SU-DHL-6 (cell line): Measurements from ENCODE around the gene HOXC10.

Experiments used
- H2AFZ ChIP-seq: fragments of 200-600 bp; sonication (generic); 2 replicates; pipeline ENCODE4 v1.6.1; 2014; ENCODE audit warnings: low read depth, mild to moderate bottlenecking, moderate library complexity, mixed read lengths, antibody characterized with exemption, low read length; ENCODE audit not compliant: severe bottlenecking
- H3F3A ChIP-seq: fragments of 200-600 bp; shearing (Covaris generic); 2 replicates; pipeline ENCODE4 v1.6.0; 2016; ENCODE audit warnings: antibody characterized with exemption, mild to moderate bottlenecking; ENCODE audit not compliant: insufficient read depth
- H3K27ac ChIP-seq: fragments of 200-600 bp; sonication (generic); 2 replicates; pipeline ENCODE4 v1.5.1; 2016; ENCODE audit warnings: low read depth, mild to moderate bottlenecking, low read length, moderate library complexity, mixed read lengths
- H3K27me3 ChIP-seq: fragments of 200-600 bp; sonication (generic), shearing (Covaris generic); 2 replicates; pipeline ENCODE4 v1.6.0; 2014; ENCODE audit warnings: mild to moderate bottlenecking, low read length
- H3K36me3 ChIP-seq: fragments of 200-600 bp; sonication (generic); 2 replicates; pipeline ENCODE4 v1.6.1; 2014; ENCODE audit warnings: mild to moderate bottlenecking, low read length, mixed read lengths
- H3K4me2 ChIP-seq: fragments of 300-600, 200-600 bp; shearing (Covaris generic), sonication (generic); 2 replicates; pipeline ENCODE4 v1.6.0; 2014; ENCODE audit warnings: low read length, low read depth, mild to moderate bottlenecking; ENCODE audit not compliant: poor library complexity, severe bottlenecking
- H3K4me3 ChIP-seq: fragments of 200-600 bp; sonication (generic); 2 replicates; pipeline ENCODE4 v1.5.1; 2014; ENCODE audit warnings: antibody characterized with exemption, low read length, mild to moderate bottlenecking, mixed read lengths; ENCODE audit not compliant: insufficient read depth, poor library complexity, severe bottlenecking
- H3K79me2 ChIP-seq: fragments of 200-600 bp; sonication (generic); 2 replicates; pipeline ENCODE4 v1.6.1; 2014; ENCODE audit warnings: mild to moderate bottlenecking, low read length, moderate library complexity; ENCODE audit not compliant: insufficient read depth
- H3K9ac ChIP-seq: fragments of 200-600 bp; sonication (generic); 2 replicates; pipeline ENCODE4 v1.7.0; 2014; ENCODE audit warnings: mild to moderate bottlenecking, low read length
- H3K9me2 ChIP-seq: fragments of 200-600 bp; sonication (generic); replicated peaks from 2 replicates; pipeline ENCODE4 v1.6.1; 2014; ENCODE audit warnings: low read length; ENCODE audit not compliant: insufficient read depth
- H3K9me3 ChIP-seq: fragments of 200-600 bp; sonication (generic); 2 replicates; pipeline ENCODE4 v1.6.1; 2014; ENCODE audit warnings: low read length, mixed read lengths; ENCODE audit not compliant: insufficient read depth
- H4K20me1 ChIP-seq: fragments of 200-600 bp; sonication (generic); 2 replicates; pipeline ENCODE4 v1.6.1; 2014; ENCODE audit warnings: low read depth, mild to moderate bottlenecking, antibody characterized with exemption, low read length, moderate library complexity, mixed read lengths
- EZH2phosphoT487 ChIP-seq: fragments of 200-600 bp; sonication (generic), shearing (Covaris generic); conservative IDR thresholded peaks from 2 replicates; pipeline ENCODE4 v1.6.1; 2018; ENCODE audit warnings: mild to moderate bottlenecking, antibody characterized with exemption, low read length, moderate library complexity, mixed read lengths
- TF ChIP-seq, protein P1 (sequence below): fragments of 200-600 bp; sonication (generic); IDR thresholded peaks from one replicate; pipeline ENCODE4 v1.5.1; 2017; ENCODE audit warnings: antibody characterized with exemption, mild to moderate bottlenecking, low read length, moderate library complexity; ENCODE audit not compliant: insufficient read depth, poor library complexity, severe bottlenecking

The HOXC10 gene

GRCh38 chr12:53998900-53999236 lies 13.9 kb downstream of the HOXC10 start:
- Histone ChIP-seq H3K79me2 (no peaks in the 10 kb centered on the region), H3K9me3 (no peaks in the 10 kb centered on the region), H3K27ac (no peak overlapping the region), H3K4me2 (no peak overlapping the region), H3K36me3 (no peaks in the 10 kb centered on the region), H3K9me2 (no peaks in the 10 kb centered on the region), H3K4me3 (no peak overlapping the region), H2AFZ (no peak overlapping the region), H3K27me3 (no peaks in the 10 kb centered on the region), H4K20me1 (no peaks in the 10 kb centered on the region), H3F3A (no peaks in the 10 kb centered on the region), H3K9ac (no peak overlapping the region)
- TF ChIP-seq, protein P1, sequence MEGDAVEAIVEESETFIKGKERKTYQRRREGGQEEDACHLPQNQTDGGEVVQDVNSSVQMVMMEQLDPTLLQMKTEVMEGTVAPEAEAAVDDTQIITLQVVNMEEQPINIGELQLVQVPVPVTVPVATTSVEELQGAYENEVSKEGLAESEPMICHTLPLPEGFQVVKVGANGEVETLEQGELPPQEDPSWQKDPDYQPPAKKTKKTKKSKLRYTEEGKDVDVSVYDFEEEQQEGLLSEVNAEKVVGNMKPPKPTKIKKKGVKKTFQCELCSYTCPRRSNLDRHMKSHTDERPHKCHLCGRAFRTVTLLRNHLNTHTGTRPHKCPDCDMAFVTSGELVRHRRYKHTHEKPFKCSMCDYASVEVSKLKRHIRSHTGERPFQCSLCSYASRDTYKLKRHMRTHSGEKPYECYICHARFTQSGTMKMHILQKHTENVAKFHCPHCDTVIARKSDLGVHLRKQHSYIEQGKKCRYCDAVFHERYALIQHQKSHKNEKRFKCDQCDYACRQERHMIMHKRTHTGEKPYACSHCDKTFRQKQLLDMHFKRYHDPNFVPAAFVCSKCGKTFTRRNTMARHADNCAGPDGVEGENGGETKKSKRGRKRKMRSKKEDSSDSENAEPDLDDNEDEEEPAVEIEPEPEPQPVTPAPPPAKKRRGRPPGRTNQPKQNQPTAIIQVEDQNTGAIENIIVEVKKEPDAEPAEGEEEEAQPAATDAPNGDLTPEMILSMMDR, result no peak
- TF ChIP-seq EZH2phosphoT487, result no peak

DNA sequence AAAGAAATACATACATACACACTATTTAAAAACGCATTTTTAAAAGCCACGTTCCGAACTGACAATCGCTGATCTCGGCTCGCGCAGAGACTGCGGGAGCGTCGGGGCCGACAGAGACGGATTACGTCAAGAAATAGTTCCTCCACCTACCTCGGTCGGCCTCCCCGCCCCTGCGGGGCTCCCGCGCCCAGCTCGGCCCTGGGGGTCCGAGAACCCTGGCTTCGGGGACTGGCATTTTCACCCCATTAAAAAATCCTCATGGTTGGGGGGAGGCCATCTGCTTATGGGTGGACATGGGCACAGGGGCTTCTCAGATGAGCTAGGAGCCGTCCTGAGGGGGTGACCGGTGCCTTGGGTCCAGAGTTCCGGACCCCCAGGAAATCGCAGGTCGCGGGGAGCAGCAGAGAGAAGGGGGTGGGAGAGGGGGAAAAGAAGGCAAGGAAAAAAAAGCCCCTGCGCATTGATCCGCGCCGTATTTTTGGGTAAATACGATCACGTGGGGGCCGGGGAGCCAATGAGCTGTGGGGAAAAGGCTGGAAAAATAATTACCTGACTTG lies 14.7 kb downstream of the HOXC10 start:
- Histone ChIP-seq H3K9ac (no peak overlapping the region), H3K9me3 (no peaks in the 10 kb centered on the region), H3K9me2 (no peaks in the 10 kb centered on the region), H3K4me3 (no peak overlapping the region), H3K79me2 (no peaks in the 10 kb centered on the region), H3K36me3 (no peaks in the 10 kb centered on the region), H3F3A (no peaks in the 10 kb centered on the region), H3K27ac (no peak overlapping the region), H3K27me3 (no peaks in the 10 kb centered on the region), H2AFZ (no peak overlapping the region), H3K4me2 (no peak overlapping the region), H4K20me1 (no peaks in the 10 kb centered on the region)
- TF ChIP-seq, protein P1, result no peak
- no peak for TF ChIP-seq EZH2phosphoT487

DNA sequence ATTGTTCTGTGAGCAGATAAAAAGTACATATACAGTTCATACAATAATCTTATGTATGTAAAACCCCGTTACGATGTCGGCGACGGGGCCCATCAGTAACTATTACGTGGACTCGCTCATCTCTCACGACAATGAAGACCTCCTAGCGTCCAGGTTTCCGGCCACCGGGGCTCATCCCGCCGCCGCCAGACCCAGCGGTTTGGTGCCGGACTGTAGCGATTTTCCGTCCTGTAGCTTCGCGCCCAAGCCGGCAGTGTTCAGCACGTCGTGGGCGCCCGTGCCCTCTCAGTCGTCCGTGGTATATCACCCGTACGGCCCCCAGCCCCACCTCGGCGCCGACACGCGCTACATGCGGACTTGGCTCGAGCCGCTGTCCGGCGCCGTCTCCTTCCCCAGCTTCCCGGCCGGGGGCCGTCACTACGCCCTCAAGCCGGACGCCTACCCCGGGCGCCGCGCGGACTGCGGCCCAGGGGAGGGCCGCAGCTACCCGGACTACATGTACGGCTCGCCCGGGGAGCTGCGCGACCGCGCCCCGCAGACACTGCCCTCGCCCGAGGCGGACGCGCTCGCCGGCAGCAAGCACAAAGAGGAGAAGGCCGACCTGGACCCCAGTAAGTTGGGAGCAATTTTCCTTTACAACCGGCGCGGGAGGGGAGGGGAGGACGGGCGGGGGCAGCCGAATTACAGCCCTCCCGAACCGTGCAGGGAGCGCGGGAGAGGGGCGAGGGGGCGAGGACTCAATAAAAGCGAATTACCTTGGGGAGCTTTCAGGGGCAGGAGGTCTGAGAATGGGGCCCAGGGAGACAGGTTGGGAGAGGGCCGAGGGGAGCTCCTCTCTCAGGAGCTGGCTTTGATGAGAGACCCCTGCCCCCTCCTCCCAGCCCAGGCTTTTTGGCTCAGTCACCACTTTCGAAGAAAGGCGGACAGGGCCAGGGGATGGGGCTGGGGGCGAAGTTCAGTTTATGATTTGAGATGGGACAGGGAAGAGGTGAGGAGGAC lies 15.5 kb downstream of the HOXC10 start, which contains the start of gene HOXC9:
HOXC9 (plus strand) TSS at position 46 of the 999 bp plus-strand sequence; CDS start at position 74, 28 bp downstream.
- H3K4me3 ChIP-seq, result no peak within 1 kb of the TSS
- H3K27ac ChIP-seq, result no peak within 1 kb of the TSS
- no peaks in the 10 kb centered on the region for H3K9me2 ChIP-seq
- no peaks in the 10 kb centered on the region for H4K20me1 ChIP-seq
- H3K79me2 ChIP-seq, result no peaks in the 10 kb centered on the region
- no peaks in the 10 kb centered on the region for H3K36me3 ChIP-seq
- no peak within 1 kb of the TSS for H3K9ac ChIP-seq
- no peak for TF ChIP-seq EZH2phosphoT487
- TF ChIP-seq, protein P1, result no peak
- H3F3A ChIP-seq, result no peaks in the 10 kb centered on the region
- no peaks in the 10 kb centered on the region for H3K27me3 ChIP-seq
- H2AFZ ChIP-seq, result no peak within 1 kb of the TSS
- H3K9me3 ChIP-seq, result no peaks in the 10 kb centered on the region
- no peak within 1 kb of the TSS for H3K4me2 ChIP-seq
